Measurements from ENCODE around the gene SSBP3. TPM values are rescaled to one million over a fixed set of nuclear protein-coding genes. Genes with fewer than 3 reads are reported as not detected.
"Not testable (repeated sequence)": the region's sequence is repeated elsewhere in the genome, so short reads cannot be mapped to it uniquely, and the experiment has no call there.

Gene SSBP3
- polyA plus RNA-seq = 10 to 100 TPM; 18.6 to 43.9 (median 37.0) TPM

DNA sequence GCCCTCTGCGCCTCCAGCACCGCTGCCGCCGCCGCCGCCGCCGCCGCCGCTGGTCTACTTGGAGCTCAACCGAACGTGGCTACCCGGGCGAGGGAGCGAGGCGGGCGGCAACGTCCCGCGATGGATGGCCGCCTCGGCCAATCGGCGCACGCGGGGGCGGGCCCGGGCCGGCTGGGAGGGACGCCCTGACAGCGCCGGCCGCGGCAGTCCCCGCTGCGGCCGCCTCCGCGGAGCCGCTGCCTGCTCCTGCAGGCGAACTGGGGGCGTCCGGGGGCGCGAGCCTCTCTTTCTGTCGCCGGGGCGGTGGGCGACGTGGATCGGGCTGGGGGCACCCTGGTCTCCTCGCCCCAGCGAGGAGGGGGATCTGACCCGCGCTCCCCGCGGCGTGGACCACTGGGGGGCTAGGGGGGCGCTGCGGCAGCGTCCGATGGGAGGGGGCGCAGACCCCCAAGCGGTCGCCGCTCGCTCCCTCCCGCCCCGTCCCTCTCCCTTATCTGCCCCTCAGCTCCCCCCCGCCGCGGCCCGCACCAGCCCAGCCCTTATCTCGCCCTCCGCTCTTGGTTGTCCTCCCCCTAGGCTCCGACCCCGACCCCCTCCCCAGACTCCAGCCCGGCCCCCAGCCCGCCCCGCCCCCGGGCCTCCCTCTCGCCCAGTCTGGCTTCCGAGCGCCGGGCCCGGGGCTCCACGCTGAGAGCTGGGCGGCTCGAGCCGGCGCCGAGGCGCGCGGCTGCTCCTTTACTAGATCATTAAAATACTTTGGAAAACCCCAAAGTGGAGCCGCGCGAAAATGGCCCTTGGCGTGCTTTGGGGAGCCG, at the start of gene SSBP3:
Gene SSBP3, minus strand, starts transcription at position 56 of the 815 bp plus-strand sequence.
- WGBS, 3 donors = 0 to 1% (median 1%) methylated on average over 72 to 99 of the region's 100 CpGs
- H3K27ac ChIP-seq (ENCODE audit: low read depth, low read length) = no peak within 1 kb of the TSS

DNA sequence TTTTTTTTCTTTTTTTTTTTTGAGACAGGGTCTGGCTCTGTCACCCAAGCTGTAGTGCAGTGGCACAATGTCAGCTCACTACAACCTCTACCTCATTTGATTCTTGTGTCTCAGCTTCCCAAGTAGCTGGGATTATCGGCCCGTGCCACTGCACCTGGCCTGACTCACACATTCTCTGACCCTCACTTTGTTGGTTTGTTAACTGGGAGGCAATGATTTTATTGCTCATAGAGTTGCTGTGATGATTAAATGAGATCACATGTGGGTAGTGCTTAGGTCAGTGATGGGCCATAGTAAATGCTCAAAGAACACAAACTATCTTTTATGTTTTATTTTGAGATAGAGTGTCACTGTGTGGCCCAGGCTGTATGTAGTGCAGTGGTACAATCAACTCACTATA, 47.3 kb upstream of the SSBP3 start:
- WGBS, 3 donors = 51 to 97% (median 96%) methylated on average over 2 of the region's 2 CpGs
- H3K27ac ChIP-seq (ENCODE audit: low read depth, low read length) = no peak overlapping the region

DNA sequence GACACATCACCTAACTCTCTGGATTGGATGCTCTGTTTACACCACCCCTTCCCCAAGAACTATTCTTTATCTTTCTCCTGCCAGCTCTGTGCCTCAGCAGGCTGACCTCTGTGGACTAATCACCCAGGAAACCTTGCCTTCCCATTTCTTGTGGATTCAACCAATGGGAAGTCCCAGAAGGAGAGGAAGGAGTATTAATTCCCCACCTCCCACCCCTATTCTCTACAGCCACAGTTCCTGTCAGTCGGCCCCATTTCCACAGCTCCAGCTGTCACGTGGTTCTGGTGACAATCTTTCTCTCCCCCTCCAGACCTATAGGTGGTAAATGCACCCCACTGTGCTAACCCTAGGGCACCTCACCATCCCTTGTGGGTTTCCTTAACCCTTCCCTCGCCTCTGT, 46.8 kb upstream of the SSBP3 start:
- no peak overlapping the region for H3K27ac ChIP-seq (ENCODE audit: low read depth, low read length)
- 78 to 87% (median 84%) methylated on average over 3 of the region's 3 CpGs for WGBS, 3 donors

DNA sequence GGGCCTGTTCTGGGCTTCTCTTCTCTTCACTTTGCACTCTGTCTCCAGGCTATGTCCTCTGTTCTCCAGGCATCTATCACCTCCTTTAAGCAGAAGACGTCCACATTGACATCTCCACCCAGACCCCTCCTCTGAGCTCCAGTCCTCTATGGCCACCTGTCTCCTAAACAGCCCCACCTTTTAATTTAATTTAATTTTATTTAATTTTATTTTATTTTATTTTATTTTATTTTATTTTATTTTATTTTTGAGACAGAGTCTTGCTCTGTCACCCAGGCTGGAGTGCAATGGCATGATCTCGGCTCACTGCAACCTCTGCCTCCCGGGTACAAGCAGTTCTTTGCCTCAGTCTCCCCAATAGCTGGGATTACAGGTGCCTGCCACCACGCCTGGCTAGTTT, 43.2 kb upstream of the SSBP3 start:
- 81 to 92% (median 92%) methylated on average over 4 of the region's 4 CpGs for WGBS, 3 donors
- not testable (repeated sequence) for H3K27ac ChIP-seq (ENCODE audit: low read depth, low read length)

DNA sequence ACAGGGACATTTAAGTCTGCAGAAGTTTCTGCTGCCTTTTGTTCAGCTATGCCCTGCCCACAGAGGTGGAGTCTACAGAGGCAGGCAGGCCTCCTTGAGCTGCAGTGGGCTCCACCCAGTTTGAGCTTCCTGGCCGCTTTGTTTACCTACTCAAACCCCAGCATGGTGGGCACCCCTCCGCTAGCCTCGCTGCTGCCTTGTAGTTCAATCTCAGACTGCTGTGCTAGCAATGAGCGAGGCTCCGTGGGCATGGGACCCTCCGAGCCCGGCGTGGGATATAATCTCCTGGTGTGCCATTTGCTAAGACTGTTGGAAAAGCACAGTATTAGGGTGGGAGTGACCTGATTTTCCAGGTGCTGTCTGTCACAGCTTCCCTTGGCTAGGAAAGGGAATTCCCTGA, 42.6 kb upstream of the SSBP3 start:
- not testable (repeated sequence) for H3K27ac ChIP-seq (ENCODE audit: low read depth, low read length)
- 81 to 99% (median 89%) methylated on average over 8 of the region's 8 CpGs for WGBS, 3 donors

DNA sequence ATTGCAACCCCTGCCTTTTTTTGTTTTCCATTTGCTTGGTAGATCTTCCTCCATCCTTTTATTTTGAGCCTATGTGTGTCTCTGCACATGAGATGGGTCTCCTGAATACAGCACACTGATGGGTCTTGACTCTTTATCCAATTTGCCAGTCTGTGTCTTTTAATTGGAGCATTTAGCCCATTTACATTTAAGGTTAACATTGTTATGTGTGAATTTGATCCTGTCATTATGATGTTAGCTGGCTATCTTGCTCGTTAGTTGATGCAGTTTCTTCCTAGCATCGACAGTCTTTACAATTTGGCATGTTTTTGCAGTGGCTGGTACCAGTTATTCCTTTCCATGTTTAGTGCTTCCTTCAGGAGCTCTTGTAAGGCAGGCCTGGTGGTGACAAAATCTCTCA, 40.9 kb upstream of the SSBP3 start:
- 90 to 92% (median 92%) methylated on average over 2 of the region's 2 CpGs for WGBS, 3 donors
- H3K27ac ChIP-seq (ENCODE audit: low read depth, low read length) = not testable (repeated sequence)

DNA sequence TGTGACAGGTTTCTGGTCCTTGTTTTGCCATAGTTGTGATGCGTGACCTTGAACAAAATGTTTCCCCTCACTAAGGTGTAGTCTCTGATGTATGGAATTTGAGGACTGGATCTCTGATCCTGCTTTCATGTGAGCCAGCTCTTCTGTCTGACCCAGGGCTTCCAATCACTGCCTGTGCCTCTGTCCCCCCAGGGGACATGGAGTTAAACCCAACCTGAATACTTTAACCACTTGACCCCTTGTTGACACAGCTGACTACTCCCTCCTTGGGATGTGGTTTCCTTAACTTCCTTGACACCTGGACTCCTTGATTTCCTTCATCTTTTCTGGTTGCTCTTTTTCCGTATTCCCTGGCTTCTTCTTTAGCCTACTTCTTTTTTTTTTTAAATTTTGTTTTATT, 36.0 kb upstream of the SSBP3 start:
- no peak overlapping the region for H3K27ac ChIP-seq (ENCODE audit: low read depth, low read length)
- 75 to 91% (median 78%) methylated on average over 2 of the region's 2 CpGs for WGBS, 3 donors

DNA sequence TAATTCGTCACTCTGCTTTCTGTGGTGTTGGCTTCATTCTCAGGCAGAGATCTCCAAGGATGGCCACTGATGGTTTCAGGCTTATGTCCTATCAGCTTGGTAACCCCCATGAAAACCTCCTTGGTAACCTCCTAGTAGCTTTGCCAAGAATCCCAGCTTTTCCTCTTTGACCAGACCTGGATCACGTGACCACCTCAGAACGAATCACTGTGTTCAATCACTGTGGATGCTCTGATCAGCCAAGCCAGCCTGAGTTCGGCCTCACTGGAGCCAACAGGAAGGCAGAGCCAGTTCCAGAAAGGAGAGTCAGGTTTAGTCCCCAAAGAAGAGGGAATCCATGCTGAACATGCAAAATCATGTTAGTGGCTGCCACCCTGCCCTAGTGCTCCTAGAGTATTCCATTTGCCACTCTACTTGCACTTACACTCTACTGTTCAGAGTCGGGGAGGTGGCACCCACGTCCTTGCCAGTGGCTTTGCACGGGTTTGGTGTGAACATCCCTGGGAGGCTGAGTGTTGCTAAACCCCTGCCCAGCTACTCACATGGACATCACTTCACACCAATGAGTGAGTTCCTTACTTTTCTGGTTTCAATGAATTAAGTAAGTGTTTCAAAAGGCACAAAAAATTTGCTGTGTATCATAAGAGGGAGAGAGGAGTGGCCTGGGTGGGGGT, 33.5 kb upstream of the SSBP3 start:
- 73 to 79% (median 73%) methylated on average over 7 of the region's 7 CpGs for WGBS, 3 donors
- no peak overlapping the region for H3K27ac ChIP-seq (ENCODE audit: low read depth, low read length)

DNA sequence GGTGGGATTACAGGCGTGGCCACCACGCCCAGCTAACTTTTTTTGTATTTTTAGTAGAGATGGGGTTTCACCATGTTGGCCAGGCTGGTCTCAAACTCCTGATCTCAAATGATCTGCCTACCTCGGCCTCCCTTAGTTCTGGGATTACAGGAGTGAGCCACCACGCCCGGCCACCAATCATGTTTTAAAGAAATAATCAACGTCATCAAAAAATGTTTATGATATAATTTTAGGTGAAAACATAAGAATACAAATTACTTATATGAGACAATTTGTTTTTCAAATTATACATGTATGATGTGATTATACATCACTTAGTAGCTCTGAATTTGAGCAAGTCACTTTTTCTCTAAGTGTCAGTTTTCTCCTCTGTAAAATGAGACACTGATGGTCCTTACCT, 31.6 kb upstream of the SSBP3 start:
- H3K27ac ChIP-seq (ENCODE audit: low read depth, low read length) = no peak overlapping the region
- WGBS, 3 donors = 77 to 95% (median 88%) methylated on average over 6 of the region's 6 CpGs

DNA sequence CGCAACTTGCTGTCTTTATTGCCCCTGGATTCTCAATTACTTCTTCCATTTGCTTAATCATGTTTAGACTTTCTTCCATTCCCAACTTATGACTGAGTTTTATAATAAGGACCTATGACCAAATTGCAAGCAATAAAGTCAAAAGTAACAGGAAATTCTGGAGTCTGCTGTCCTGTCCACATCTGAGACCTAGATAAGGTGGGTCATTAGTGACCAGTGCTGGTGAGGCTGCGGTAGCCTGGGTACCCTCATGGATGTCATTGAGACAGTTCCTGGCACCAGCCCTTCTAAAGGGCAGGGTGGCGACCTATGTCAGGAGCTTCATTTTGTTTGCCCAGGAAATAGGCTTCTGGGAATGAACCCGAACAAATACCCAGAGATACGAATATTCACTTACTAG, 30.6 kb upstream of the SSBP3 start:
- no peak overlapping the region for H3K27ac ChIP-seq (ENCODE audit: low read depth, low read length)
- WGBS, 3 donors = 81 to 86% (median 84%) methylated on average over 5 of the region's 5 CpGs

DNA sequence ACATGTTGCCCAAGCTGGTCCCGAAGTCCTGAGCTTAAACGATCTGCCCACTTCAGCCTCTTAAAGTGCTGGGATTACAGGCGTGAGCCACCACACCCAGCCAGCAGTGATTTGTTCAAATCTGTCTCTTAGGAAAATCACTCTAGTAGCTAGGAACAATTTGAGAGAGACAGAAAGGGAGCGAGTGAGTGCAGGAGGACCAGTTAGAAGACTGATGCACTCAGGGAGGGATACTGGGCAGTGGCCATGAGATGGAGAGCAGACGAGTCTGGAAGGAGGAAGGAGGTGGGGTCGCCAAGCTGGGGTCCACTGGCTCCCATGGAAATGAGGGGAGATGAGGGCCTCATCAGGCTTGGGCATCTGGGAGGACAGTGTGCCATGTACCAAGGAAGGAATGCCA, 23.6 kb upstream of the SSBP3 start:
- H3K27ac ChIP-seq (ENCODE audit: low read depth, low read length) = no peak overlapping the region
- 86 to 91% (median 90%) methylated on average over 6 of the region's 6 CpGs for whole genome bisulfite sequencing, 3 donors

DNA sequence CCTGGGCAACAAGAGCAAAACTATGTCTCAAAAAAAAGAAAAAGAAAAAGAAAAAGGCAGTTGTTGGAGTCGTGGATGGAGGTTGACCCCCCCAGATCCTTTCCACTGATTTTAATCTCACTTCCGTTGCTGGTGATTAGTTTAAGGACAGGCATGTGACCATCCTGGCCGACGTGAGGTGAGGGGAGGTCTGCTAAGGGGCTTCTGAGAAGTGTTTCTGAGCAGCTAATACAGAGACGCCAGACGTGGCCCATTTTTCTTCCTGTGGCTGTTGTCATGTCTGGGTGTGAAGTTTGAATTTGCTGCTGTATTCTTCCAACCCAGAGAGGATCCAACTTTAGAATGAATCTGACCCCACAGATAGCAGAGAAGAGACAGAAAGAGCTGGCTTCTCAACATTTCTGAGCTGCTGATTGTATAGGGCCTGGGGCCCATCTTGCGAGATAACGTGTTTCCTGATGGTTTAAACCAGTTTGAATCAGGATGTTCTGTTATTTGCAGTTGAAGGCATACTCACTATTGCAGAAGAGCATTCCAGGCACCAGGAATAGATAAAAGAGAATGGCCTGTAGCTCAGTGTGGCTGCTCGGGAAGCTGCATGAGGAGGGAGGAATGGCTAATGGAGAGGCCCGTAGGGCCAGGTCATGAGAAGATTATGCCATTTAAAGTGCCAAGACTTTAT, 22.8 kb upstream of the SSBP3 start:
- 60 to 73% (median 65%) methylated on average over 10 of the region's 10 CpGs for WGBS, 3 donors
- H3K27ac ChIP-seq (ENCODE audit: low read depth, low read length) = no peak overlapping the region

DNA sequence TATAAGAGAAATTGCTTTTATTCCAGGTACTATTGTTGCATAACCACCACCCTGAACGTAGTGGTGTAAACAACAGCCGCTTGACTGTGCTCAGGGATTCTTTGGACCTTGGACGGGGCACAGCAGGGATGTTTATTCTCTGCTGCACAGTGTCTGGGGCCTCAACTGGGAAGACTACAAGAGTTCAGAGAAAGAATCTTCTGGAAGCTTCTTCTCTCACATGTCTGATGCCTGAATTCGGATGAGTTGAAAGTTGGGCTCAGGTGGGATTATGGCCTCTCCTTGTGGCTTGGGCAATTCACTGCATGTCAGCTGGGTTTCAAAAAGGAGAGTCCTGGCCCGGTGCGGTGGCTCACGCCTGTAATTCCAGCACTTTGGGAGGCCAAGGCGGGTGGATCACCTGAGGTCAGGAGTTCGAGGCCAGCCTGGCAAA, 19.0 kb upstream of the SSBP3 start:
- 88 to 90% (median 89%) methylated on average over 9 of the region's 9 CpGs for whole genome bisulfite sequencing, 3 donors
- no peak overlapping the region for H3K27ac ChIP-seq (ENCODE audit: low read depth, low read length)

DNA sequence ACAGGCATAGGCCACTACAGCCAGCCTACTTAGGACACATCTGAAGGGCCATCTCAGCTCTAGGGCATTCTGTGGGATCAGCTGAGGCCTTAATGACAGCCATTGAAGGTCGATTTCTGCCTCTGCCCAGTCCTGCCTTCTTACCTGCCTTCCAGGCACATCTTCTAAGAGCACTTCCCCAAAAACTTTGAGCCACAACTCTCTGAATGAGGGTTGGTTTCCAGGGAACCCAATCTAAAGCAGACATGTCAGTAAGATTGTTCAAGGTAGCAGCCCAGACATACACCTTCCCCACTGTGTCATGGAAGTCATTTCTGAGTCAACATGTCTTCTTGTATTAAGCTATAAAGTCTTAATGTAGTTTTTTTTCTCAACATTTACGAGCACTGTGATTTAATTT, 18.2 kb upstream of the SSBP3 start:
- 81 to 86% (median 85%) methylated on average over 2 of the region's 2 CpGs for WGBS, 3 donors

DNA sequence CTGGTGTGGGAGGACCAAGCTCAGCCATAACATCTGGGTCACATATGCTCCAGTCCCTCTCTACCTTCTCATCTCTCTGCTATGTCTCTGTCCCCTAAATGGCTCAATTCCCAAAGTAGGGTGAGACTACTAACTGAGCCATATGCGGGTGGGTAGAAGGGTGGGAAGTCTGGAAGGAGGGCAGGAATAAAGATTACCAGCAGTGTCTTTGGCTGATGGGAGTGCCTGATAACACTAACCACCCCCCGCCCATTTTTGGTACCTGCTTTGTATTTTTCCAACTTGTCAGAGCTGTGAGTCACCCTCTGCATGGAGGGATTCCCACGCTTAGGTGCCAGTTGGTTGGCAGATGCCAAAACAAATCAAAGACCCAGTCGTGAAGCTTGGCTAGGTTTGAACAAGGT, 14.9 kb upstream of the SSBP3 start:
- no peak overlapping the region for H3K27ac ChIP-seq (ENCODE audit: low read depth, low read length)
- WGBS, 3 donors = 42 to 79% (median 77%) methylated on average over 4 of the region's 4 CpGs

More for the DNA sequence above, 18.2 kb upstream of the SSBP3 start:
- no peak overlapping the region for H3K27ac ChIP-seq (ENCODE audit: low read depth, low read length)

DNA sequence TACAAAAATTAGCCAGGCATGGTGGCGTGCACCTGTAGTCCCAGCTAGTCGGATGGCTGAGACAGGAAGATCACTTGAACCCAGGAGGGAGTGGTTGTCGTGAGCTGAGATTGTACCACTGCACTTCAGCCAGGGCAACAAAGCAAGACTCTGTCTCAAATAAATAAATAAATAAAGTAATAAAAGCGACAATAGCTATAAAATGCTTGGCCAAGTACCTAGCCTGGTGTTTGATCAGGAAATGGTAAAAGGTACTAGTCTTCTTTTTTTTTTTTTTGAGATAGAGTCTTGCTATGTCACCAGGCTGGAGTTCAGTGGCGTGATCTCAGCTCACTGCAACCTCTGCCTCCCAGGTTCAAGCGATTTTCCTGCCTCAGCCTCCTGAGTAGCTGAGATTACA, 12.4 kb upstream of the SSBP3 start:
- H3K27ac ChIP-seq (ENCODE audit: low read depth, low read length) = not testable (repeated sequence)
- WGBS, 3 donors = 93 to 96% (median 93%) methylated on average over 6 of the region's 6 CpGs

DNA sequence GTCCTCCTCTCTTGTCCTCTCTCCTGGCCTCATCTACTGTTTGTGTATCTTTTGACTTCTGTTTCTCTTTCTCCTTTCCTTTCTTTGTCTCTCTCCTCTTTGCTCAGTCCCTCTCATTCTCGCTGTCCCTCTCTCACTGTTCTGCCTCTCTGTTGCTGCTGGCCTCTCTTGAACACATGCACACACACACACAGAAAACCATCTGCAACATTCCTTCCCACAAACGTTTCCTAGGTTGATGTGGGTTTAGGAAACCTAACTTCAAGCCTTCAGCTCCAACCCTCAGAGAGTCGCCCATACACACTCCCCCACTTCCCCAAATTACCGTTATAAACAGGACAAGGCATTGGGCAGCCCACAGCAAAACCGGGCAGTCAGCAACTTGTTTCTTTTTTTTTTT, 10.9 kb upstream of the SSBP3 start:
- no peak overlapping the region for H3K27ac ChIP-seq (ENCODE audit: low read depth, low read length)
- 11 to 50% (median 19%) methylated on average over 5 of the region's 5 CpGs for WGBS, 3 donors

DNA sequence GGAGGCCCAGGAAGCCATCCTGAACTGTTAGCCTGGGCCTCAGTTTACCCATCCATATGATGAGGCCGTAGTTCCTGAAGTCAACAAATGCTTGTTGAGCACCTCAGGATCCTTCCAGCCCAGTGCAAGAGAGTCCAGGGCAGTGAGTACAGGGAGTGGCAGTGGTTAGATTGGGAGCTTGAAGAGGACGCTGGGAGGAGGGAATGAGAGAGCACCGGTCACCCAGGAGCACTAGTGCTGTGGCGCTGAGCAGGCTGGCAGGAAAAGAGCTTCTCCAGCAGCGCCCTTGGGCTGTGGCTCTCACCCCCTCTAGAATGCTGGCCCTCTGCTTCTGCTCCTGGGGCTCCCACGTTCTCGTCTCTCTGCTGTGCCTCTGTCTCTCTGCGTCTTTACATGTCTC, 10.2 kb upstream of the SSBP3 start:
- WGBS, 3 donors = 80 to 87% (median 82%) methylated on average over 8 of the region's 8 CpGs
- no peak overlapping the region for H3K27ac ChIP-seq (ENCODE audit: low read depth, low read length)

DNA sequence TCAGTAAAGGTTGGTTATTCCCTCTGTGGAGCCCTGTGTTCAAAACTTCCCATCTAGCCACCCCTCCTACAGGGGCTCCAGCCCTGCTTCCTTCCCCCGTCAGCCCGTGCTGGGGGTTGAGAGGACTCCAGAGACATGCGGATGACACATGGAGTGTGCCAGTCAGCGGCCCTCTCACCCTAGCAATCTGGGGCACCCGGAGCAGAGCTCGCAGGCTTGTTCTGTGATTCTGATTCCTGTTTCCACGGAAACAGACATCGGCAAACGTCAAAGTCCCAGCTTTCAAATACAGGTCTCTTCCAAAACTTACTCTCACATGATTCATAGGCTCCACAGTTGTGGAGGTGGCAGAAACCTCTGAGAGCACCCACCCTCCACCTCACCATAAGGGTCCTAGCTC, 9.8 kb upstream of the SSBP3 start:
- WGBS, 3 donors = 80 to 83% (median 82%) methylated on average over 9 of the region's 9 CpGs
- H3K27ac ChIP-seq (ENCODE audit: low read depth, low read length) = no peak overlapping the region
